ENCODE measurements around the gene AHNAK.
"Not testable (repeated sequence)": the region's sequence is repeated elsewhere in the genome, so short reads cannot be mapped to it uniquely, and the experiment has no call there.

The AHNAK gene

DNA sequence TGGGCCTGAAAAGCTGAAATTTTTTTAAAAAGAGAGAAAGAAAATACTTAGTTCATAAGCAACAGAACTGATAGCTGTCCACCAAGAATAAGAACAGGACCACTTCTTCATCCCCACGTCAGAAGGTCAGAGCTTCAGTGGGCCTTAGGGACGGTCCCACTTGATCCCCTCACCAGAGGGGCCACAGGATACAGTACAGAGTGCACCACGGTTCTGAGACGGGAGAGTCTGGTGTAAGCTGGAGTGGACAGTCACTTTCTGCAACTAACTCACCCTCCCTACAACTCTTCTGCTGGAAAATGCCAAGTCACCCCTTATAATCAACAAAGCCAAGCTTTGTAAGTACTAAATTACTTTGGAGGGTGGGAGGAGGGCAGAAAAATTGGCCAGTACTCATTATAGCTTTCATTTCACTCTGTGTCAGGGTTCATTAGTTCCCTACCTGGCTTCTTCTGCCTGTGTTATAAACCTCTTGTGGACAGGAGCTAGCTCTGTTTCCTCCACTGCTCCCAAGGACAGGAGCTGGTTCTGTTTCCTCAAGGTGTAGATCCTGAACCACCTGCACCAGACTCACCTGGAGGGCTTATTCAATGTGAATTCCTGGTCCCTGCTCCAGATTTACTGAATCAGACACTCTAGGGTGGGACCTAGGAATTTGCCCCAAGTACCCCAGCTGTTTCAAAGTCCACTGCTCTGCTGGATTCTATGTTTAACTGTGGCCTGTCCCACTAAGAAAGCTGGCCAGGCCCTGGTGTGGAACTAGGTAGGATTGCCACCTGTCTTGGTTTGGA is 88.2 kb downstream of the AHNAK start:
- DNase-seq: no peak

DNA sequence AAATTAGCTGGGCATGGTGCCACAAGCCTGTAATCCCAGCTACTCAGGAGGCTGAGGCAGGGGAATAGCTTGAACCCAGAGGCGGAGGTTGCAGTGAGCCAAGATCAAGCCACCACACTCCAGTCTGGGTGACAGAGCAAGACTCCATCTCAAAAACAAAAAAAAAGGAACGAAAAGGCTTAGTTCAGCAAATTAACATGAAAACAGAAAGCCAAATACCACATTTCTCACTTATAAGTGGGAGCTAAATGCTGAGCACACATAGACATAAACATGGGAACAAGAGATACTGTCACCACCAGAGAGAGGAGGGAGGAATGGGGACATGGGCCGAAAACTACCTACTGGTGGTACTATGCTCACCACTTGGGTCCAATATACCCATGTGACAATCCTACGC is 89.1 kb downstream of the AHNAK start:
- no peak for DNase-seq

DNA sequence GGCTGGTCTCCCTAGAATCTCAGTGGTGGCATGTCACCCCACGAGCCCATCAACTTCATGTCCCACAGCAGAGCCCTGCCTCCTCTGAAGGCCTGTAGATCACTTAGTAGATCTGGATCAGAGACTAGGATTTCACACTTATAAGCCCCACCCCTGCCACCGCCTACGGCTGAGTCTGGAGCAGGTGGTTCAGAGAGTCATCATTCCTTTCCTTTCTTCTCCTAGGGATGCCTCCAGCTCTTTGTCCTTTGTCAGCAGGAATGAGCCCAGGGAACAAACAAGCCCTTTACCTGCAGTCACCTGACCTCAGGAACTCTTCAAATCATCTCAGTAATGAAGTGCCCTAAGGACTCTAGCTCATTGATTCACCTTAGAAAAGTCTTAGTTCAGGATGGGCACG is 90.0 kb downstream of the AHNAK start:
- DNase-seq: no peak

- DNase-seq: no peak
Measured at GRCh38 chr11:62452839-62453468, 93.7 kb downstream of the AHNAK start.

DNA sequence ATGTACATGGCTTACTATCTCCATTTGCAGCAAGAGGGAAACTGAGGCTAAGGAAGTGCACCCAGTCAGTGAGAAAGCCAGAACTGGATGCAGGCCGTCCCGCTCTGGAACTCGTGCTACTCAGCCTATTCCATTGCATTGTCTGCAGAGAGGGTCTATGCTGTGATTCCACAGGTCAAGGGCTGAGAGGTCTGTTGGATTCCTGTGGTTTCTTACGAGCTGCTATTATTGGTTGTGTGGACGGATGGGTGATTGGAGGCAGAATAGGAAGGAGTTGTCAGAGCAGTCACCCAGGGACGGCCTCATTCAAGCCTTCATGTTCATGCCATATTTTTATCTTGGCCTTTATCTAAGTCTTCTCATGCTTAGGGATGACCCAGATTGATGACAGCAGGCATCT is 94.3 kb downstream of the AHNAK start:
- no peak for DNase-seq

DNA sequence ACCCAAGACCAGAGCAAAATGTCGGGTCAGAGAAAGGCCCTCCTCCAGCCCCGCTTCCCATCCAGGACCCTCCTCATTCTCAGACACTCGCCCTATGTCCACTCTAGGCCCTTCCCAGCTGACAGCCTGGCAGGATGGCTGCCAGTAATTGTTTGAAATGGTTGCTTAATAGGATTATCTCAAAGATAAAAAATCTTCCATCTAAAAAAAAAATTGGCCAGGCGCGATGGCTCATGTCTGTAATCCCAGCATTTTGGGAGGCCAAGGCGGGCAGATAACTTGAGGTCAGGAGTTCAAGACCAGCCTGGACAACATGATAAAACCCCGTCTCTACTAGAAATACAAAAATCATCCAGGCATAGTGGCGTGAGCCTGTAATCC is 95.4 kb downstream of the AHNAK start:
- DNase-seq: no peak

- no peak for DNase-seq
Measured at GRCh38 chr11:62450543-62451240, 95.9 kb downstream of the AHNAK start.

- DNase-seq: not testable (repeated sequence)
Measured at GRCh38 chr11:62449912-62450311, 96.7 kb downstream of the AHNAK start.

GRCh38 chr11:62449451-62449851 is 97.2 kb downstream of the AHNAK start:
- no peak for DNase-seq

- DNase-seq: no peak
Measured at GRCh38 chr11:62446091-62446490, 100.5 kb downstream of the AHNAK start.

GRCh38 chr11:62445314-62445740 is 101.3 kb downstream of the AHNAK start:
- DNase-seq: no peak

GRCh38 chr11:62444835-62445234 is 101.8 kb downstream of the AHNAK start:
- no peak for DNase-seq

DNA sequence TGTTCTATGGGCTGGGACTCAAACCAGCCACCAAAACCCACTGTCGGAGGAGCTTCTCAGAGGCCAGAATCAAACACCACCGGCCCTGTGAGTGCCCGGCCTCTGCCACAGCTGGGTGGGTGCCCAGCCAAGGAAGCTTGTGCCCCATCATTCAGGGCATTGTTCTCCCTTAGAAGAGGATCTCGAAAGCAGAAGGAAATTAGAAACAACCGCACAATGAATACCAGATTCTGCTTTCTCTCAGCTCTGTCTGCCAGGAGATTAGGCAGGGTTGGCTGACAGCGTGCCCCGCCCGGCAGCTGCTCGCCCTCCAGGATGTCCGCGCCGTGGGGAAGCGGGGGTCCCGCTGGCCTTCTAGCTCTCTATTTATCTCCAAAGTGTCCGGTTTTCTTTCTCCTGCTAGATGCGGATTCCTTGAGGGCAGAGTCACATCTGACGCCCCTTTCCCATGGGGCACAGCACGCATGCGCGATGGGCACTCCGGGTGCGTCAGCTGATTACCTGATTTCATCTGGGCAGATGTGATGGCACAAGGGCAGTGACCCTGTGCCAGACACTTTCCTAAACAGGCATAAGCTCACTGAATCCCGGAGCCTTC is 102.3 kb downstream of the AHNAK start:
- DNase-seq: peak; percentile 12 to 18

- DNase-seq: no peak
Measured at GRCh38 chr11:62443390-62444235, 103.0 kb downstream of the AHNAK start.

DNA sequence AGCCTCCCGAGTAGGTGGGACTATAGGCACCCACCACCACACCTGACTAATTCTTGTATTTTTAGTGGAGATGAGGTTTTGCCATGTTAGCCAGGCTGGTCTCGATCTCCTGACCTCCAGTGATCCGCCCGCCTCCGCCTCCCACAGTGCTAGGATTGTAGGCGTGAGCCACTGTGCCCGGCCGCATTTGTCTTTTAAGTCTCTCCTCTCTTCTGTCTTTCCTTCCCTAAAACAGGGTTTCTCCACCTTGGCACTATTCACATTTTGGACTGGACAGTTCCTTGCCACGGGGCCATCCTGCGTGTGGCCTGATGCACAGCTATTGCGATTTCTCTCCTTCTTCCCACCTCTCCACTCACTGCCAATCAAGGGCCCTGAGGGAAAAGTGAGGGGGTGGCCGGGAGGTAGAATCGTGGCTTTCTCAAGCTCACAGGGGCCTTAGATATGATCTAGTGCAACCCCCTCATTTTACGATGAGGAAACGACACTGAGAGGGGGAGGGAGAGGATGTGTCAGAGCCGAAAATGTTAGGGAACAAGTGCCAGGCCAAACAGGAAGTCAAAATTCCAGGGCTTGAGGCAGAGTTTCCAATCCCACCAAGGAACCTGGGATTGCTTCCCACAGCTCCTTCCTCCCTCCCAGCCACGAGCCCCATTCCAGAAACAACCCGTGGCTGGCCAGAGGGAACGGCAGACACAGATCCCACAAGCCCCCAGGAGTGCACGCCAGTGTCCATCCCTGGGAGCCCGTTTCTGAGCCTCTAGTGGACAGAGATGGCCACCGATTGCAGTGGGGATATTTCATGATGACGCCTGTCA is 106.6 kb downstream of the AHNAK start:
- DNase-seq: no peak

GRCh38 chr11:62438641-62439040 is 108.0 kb downstream of the AHNAK start:
- no peak for DNase-seq

DNA sequence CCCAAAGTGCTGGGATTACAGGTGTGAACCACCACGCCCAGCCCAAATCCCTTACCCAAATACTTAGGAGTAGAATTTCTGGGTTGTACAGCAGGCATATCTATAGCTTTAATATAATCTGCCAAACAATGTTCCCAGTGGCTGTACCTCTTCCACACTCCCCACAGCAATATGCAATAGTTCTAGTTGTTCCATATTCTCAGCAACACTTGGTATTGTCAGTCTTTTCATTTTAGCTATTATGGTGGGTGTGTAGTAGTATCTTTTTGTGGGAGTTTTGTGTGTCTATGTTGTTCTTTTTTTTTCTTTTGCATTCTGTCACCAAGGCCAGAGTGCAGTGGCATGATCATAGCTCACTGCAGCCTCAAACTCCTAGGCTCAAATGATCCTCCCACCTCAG is 109.0 kb downstream of the AHNAK start:
- no peak for DNase-seq

DNA sequence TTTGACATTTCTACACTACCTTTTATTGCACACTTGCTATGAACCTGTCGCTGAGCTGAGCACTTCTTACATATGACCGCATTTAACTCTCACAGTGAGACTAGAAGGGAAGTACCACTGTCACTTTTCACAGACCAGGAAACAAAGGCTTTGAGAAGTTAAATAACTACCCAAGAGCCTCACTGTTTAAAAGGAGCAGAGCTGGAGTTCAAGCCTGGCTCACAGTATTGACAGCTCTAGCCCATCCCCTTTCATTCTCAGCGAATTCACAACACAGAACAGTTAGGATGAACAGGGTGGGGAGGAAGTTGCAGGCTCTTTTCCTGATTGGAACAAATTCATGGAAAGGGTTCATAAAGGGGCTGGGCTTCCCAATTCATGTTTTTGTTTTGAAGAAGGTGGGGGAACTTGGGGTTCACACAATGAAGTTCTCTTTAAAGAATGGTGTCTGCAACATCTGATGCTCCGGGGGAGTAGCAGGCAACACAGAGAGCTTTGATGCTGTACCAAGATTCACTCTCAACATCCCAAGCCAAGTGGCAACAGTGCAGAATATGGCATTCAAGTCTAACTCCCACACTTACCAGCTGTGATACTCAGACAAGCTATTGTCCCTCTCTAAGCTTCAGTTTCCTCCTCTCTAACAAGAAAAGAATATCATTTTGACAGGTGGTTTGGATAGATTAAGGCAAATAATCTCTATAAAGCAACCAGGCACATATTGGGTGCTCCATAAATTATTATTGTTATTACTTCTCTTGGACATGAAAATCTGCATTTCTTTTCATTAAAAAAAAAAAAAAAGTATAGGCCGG is 110.6 kb downstream of the AHNAK start:
- DNase-seq: no peak

DNA sequence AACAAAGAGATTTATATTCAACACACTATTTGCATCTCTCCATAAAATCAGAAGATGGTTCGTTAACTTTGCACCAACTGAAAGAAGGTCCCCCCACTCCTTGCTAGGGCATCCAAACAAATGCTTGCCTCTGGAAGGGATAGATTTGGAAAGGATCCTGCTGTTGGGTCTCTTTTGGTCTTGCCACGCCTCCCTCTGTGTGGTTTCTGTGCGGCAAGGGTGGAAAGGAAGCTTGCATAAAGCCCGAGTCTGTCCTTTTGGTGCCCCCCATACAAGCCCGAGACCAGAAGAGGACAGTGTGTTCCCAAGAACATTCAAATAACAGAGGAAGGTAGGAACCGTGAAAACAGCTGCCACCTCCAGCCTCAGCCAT is 112.7 kb downstream of the AHNAK start:
- no peak for DNase-seq

GRCh38 chr11:62433141-62433903 is 113.3 kb downstream of the AHNAK start:
- DNase-seq: no peak

Measured in activated CD4-positive, alpha-beta T cell treated with anti-CD3 and anti-CD28 coated beads, Interleukin-2, amount 50 U/mL, for 4 hours (primary cell).